HG03354 (cell line): Measurements from ENCODE around the gene GCC2.
"Not testable (repeated sequence)": the region's sequence is repeated elsewhere in the genome, so short reads cannot be mapped to it uniquely, and the experiment has no call there.

Source experiments
- ATAC-seq: cut with Tn5 transposase; IDR thresholded peaks from one replicate; pipeline ENCODE4 v1.9.1; 2021; ENCODE audit warnings: mild to moderate bottlenecking; ENCODE audit not compliant: unreplicated experiment, poor library complexity, severe bottlenecking

Gene GCC2

DNA sequence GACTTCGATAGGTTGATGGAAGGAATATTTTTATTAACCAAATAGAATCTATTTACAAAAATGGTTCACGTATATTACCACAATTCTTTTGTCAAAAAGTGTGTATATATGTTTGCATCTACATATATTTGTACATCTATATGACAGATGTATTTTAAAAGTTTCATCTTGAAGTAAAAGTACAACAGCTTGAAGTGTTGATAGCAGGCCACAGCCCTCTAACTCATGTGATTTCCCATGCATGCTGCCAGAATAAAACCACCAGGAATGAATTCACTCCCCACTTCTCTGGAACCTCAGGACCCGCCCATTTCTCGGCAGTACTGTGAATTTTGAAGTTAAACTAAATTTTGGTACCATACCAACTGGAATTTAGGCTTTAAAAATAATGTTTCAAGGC, 58.6 kb downstream of the GCC2 start:
- ATAC-seq: not testable (repeated sequence)

DNA sequence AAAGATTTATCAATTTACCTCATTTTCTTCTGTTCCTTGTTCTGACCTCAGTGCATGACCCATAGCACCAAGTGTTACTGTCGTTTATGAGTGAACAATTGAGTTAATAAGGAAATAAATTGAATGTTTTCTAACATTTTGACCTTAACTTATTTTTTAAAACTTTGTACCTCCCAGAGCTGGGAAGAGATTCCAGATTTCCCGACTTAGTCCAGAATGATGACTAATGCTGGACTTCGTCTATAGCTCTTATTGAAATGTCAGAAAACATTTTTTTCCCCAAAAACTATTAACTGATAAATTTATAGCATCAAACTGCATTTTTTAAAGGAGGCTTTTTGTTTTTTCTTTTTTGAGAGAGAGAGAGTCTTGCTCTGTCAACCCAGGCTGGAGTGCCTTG, 63.4 kb downstream of the GCC2 start:
- ATAC-seq: not testable (repeated sequence)

DNA sequence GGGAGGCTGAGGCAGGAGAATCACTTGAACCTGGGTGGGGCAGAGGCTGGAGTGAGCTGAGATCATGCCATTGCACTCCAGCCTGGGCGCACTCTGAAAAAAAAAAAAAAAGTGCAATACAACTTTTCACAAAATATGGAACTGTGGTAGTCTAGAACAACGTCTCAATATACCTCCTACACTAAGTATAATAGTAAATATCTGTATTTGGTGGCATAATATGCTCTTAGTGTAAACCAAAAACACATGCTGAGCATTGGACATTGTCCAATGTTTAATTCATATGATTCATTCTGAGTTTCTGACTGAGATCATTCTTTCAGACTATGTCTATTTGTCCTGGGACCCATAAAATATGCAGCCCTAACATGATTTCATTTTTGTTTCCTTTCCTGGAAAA, 65.5 kb downstream of the GCC2 start:
- ATAC-seq: not testable (repeated sequence)

DNA sequence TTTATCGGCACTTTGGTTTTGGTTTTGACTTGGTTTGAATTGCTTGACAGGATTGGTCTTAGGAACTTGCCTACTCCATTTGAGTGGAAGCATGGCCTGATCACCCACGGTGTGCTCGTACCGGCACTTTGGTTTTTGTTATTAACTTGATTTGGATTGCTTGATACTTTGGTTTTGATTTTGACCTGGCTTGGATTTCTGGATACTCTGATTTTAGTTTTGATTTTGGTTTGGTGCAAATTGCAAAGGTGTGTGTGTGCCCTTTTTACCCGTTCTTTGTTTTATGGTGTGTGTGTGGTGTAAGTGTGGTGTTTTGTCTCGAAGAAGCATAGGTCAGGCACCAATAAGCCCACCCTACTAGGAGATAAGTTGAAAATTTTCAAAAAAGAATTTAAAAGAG, 75.7 kb downstream of the GCC2 start:
- ATAC-seq: not testable (repeated sequence)

DNA sequence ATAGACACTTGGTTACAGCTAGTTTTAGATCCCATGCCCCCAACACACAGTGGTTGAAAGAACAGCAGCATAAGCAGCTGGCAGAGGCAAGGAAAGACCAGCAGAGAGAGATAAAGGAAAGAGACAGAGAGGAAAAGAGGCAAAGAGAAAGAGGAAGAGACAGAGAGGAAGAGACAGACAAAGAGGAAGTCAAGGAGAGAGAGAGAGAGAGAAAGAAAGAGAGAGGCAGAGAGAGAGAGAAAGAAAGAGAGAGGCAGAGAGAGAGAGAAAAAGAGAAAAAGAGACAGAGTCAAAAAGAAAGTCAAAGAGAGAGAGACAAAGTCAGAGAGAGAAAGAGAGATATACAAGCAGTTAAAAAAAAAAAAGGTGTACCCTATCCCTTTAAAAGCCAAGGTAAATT, 76.3 kb downstream of the GCC2 start:
- not testable (repeated sequence) for ATAC-seq

DNA sequence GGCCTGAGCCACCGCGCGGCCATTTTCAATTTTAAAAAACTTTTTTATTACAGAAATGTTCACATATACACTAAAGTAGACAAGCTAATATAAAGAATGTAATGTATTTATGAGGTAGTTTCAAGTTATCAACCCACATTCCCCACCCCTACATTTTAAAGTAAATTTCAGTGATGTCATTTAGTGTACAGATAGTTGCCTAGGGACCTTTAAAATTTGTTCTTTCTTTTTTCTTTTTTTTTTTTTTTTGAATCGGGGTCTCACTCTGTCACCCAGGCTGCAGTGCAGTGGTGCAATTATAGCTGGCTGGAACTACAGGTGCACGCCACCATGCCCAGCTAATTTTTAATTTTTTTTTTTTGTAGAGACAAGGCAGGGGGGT, 82.7 kb downstream of the GCC2 start:
- ATAC-seq: no peak

DNA sequence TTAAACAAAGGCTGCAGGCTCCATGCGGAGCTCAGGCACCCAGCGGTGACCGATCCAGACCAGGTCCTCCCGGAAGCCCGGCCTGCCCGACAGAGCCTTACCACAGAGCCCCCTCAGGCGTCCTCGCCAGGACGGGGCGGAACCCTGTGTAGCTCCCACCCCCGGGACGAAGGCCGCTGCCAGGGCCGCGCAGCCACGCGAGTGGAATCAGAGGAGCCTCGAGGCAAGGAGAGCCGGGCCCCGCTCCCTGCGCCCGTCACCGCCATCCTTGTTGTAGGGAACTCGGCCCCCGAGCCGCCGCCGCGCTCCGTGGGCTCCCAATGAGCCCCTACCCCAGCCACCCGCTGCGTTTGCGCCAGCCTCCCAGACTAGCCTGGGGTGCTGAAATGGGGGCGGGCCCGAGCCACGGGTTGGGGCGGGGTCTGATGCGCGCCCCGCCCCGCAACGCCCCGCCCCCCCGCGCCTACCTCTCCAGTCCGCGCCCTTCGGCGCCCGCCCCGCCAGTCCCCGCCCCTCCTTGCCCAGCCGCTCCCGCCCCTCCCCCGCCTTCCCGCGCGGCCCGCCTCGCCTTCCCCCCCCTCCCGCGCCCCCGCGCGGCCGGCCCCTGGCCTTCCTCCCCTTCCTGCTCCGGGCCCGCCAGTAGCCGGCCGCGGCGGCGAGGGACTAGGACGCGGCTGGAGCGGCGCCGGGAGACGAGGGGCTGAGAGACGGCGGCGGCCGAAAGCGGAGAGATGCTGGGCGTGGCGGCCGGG, 85.0 kb downstream of the GCC2 start, which contains the start of gene LIMS1:
LIMS1 (plus strand) TSS at position 639 of the 752 bp plus-strand sequence; CDS start at position 732, 93 bp downstream.
- peak; percentile 87 for ATAC-seq

DNA sequence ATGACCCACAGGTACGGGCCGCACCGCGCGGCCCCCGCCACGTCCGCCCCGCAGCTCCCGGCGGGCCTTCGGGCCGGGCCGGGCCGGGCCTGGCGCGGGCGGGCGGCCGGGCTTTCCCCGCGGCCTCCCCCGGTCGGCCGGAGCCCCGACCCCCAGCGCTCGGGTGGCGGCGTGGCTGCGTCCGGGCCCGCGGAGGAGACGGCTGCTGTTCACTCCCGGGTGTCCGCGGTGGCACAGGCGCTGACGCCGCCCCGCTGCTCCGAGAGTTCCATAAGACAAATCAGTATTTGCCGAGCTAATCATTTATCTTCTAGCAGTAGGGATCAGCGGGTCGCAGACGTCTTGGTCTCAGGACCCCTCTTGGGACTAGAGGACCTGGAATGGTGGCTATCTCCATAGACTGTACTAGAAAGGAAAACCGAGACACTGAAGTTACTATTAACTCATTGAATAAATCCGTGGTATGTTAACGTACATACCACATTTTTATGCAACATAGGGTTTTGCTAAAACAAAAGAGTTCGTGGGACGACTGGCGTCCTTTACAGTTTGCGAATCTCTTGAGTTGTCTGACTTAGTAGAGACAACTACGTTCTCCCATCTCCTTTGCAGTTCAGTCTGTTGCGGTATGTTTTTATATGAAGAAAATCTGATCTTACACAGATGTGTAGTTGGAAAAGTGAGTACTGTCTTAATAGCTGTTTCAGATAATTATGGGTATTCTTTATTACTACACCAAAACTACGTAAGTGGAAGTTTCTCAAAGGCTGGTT, 85.8 kb downstream of the GCC2 start:
- peak; percentile 51 for ATAC-seq

DNA sequence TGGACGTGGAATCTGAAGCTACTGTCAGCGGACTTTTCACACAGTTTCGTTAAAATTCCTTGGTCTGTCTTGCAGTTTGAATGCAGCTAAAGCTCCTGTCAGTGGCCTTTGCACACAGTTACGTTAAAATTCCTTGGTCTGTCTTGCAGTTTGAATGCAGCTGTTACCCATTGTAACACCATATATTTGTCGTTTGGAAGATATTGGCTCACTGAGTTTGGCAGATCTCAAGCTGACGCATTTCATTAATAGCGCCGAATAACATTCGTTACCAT, 86.3 kb downstream of the GCC2 start:
- no peak for ATAC-seq

DNA sequence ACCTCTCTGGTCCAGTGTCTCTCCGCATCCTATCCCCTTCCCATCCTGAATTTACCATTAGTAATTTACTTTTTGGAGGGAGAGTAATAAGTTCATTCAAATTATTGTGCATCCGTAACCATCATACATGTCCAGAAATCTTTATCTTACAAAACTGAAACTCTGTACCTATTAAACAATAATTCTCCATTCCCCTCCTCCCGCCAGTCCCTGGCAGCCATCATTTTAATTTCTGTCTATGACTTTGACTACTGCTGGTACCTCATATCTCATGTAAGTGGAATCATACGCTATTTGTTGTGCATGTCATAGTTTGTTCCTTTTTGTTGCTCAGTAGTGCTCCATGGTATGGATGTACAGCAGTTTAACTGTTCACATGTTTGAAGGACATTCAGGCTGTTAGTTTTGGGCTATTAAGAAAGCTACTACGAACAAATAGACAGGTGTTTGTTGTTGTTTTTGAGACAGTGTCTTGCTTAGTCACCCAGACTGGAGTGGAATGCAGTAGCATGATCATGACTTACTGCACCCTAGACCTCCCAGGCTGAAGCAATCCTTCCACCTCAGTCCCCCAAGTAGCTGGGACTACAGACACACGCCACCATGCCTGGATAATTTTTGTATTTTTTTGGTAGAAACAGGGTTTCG, 87.3 kb downstream of the GCC2 start:
- no peak for ATAC-seq

DNA sequence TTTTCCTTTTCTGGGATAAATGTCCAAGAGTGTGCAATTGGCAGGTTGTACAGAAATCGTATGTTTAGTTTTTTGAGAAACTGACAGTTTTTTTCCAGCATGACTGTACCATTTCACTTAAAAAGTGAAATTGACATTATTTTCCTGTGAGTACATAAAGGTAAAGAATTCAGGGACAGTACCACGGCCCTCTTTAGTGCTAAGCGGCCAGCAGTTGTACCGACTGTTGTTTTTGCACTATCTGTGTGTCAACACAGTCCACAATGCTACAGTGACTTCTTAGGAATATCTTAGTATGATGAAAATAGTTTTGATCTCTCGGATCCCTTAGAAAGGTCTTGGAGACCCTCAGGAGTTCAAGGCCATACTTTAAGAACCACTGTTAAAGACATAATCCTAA, 87.9 kb downstream of the GCC2 start:
- no peak for ATAC-seq

DNA sequence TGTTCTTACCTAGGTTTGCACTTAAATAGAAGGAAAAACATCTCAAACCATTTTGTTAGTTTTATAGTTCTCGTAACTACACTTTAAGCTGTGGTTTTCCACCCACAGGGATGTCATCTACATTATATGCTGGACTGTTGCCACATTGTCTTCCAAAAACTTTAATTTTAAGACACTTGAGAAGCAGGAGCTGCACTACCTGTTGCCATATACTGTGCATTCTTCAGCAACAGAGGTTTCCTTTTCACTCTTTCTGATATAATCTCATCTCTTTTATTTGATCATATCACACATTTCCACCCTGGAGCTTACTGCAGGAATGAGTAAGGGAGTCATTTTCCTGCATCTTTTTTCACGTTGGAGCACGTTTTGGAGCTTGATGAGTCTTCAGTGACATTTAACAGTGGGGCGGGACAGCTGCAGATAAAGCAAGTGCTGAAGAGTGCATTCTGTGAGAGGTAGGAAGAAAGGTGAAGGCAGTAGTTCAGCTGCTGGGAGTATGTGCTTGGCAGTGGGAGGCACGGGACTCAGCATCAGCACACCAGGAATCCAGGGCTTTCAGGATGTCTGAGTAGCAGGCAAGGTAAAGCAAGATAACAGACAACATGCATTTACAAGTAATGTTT, 89.1 kb downstream of the GCC2 start:
- no peak for ATAC-seq

DNA sequence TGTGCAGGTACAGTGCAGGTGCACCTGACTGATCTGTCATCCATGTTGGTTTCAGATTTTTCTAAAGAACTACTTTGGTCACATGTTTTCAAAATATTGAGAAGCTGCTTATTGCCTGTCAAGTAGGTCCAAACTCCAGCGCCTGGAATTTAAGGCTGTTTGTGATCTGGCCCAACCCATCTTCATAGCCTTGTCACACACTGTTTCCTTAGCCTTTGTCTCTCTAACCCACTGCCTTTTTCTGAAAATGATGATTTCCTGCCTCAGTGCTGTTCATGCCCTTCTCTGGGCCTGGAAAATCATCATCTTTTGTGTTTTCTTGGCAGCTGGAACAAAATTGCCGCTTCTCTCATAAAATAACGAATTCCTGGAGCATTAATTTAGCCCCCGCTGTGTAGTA, 92.4 kb downstream of the GCC2 start:
- no peak for ATAC-seq

DNA sequence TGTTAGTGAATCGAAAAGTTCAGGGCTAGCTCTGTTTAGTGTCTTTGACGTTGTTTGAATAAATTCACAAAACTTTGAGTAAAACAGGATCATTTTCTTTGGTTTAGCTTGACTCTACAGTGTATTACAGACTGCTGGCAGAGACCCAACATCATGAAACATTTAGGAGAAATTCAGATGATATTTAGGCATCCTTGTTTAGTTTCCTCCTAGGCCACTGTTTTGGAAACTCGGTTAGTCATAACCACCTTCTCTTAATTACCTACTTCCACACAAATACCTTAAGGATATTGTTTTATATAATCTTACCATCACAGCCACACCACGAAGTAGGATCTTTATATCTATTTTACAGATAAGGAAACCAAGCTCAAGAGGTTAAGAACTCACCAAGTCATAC, 93.1 kb downstream of the GCC2 start:
- ATAC-seq: no peak

DNA sequence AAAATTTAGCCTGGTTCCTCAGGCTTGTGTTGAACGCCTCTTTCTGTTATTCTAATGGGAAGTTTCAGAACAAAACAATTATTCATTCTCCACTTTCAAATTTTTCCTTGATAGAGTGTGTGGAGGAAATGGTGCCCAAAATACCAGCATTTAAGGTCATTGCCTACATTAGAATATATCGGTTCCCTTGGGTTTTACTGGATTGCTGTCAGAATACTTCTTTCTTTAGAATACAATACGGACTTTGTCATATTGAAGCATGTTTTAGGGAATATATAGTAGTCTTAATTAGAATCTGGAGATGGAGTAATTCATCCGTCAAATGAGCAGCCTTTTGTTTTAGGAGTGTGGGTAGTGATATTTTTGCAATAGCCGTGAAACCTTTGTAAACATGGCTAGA, 98.6 kb downstream of the GCC2 start:
- no peak for ATAC-seq

DNA sequence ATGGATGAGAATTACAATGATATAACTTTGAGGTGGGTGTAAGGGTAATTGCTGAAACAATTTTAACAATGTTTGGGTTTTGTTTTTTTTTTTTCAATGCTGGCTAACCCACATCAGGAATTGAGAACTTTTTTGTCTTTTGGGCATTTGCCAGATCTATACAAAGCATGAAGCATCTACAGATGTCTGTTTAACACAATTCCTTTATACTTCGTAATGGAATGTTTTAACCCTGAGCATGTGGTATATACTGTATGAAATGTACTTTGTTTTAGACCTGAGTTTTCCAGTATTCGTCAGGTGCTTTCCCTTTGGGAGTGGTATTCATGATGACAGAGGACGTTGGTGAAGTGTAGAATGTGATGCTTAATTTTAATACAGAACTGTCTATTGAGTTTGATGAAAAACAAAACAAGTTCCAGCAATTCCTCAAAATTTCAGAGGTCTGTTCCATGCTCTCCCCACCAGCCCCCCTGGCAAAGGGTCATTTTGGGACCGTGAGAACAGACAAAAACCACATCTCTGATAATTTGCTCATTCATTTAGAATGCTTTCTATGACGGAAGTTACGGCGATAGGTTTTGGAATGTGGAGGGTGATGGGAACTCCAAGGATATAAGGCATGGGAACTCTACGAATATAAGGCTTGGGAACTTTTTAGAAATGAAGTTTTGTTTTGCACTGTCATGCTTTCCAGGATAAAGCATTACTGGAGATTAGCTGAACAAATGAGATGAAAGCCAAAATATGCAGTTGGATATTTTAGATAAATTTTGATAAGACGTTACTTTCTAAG, 99.4 kb downstream of the GCC2 start:
- ATAC-seq: no peak

DNA sequence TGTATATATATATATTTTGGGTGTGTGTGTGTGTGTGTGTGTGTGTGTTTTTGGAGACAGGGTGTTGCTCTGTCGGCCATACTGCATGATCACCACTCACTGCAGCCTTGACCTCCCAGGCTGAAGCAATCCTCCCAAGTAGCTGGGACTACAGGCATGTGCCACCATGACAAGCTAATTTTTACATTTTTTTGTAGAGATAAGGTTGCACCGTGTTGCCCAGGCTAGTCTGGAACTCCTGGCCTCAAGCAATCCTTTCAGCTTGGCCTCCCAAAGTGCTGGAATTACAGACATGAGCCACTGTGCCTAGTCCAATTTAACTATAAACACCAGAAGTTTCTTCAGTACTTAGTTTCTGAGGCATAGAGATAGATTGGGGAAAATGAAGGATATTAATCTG, 103.6 kb downstream of the GCC2 start:
- no peak for ATAC-seq

DNA sequence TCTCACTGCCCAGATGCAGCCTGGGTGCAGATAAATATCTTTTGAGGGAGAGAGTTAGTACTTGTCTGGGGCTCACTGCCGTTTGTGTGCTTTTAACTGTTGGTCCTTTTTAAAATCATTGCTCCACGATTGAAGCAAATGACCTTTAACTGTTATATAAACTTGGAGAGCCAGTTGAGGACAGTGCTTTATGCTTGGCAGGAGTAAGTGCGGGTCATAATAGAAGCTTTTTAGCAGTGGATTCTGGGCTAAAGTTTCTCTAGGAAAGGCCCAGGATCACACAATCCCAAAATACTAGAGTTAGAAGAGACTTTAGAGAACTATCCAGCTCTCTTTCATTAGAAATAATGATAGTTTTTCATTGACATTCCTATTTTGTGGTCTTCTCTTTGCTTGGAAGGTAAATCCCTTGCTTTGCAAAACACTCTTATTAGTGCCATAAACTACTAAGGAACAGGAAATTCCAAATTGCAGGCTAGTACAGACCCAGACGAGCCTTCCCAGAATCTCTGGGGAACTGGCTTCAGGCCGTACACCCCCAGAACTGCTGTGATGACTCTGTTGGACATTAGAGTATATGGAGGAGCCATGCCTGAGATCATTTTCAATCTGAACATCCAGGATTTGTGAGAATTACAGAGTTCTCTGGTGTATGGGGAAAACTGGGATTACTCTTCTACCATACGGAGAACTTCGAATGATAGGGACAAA, 104.4 kb downstream of the GCC2 start:
- no peak for ATAC-seq

DNA sequence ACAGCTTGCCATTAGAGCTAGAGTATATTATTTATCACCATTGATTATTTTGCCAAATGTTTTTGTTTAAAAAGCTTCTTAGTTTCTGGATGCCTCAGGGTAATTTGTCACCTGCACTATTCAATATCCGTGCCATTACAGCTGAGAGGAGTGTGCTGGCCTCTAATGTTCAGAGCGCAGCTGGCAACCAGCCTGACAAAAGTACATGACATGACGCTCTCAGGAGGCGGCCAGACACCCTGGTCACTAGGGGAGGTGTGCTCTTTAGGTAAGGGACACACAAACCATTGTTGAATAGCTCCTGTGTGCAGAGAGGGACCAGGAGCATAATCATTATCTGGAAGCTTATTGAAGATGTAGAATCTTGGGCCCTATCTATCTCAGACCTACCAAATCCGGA, 105.5 kb downstream of the GCC2 start:
- ATAC-seq: no peak
